ENCODE data around the gene CDKAL1.

GRCh38 chr6:20497216-20498040 is 36.8 kb upstream of the CDKAL1 start:
- TF ChIP-seq POLR2A (IDR thresholded peaks at IDR 0.05): no peak
- TF ChIP-seq, protein P1, sequence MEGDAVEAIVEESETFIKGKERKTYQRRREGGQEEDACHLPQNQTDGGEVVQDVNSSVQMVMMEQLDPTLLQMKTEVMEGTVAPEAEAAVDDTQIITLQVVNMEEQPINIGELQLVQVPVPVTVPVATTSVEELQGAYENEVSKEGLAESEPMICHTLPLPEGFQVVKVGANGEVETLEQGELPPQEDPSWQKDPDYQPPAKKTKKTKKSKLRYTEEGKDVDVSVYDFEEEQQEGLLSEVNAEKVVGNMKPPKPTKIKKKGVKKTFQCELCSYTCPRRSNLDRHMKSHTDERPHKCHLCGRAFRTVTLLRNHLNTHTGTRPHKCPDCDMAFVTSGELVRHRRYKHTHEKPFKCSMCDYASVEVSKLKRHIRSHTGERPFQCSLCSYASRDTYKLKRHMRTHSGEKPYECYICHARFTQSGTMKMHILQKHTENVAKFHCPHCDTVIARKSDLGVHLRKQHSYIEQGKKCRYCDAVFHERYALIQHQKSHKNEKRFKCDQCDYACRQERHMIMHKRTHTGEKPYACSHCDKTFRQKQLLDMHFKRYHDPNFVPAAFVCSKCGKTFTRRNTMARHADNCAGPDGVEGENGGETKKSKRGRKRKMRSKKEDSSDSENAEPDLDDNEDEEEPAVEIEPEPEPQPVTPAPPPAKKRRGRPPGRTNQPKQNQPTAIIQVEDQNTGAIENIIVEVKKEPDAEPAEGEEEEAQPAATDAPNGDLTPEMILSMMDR (IDR thresholded peaks at IDR 0.05 in 8 of 11, conservative IDR thresholded peaks at IDR 0.05 in 3 of 11): no peak

Data from spleen (tissue), 7 donors.